NCI-H524 treated with DMSO at 0.1 percent for 48 hours (cell line): ENCODE data around the gene ABHD13.
"Not testable (repeated sequence)": the region's sequence is repeated elsewhere in the genome, so short reads cannot be mapped to it uniquely, and the experiment has no call there.

Experiments used
- DNase-seq: peaks from one replicate; lab custom pipeline; 2025; lab: John Stamatoyannopoulos, UW

ABHD13 gene

DNA sequence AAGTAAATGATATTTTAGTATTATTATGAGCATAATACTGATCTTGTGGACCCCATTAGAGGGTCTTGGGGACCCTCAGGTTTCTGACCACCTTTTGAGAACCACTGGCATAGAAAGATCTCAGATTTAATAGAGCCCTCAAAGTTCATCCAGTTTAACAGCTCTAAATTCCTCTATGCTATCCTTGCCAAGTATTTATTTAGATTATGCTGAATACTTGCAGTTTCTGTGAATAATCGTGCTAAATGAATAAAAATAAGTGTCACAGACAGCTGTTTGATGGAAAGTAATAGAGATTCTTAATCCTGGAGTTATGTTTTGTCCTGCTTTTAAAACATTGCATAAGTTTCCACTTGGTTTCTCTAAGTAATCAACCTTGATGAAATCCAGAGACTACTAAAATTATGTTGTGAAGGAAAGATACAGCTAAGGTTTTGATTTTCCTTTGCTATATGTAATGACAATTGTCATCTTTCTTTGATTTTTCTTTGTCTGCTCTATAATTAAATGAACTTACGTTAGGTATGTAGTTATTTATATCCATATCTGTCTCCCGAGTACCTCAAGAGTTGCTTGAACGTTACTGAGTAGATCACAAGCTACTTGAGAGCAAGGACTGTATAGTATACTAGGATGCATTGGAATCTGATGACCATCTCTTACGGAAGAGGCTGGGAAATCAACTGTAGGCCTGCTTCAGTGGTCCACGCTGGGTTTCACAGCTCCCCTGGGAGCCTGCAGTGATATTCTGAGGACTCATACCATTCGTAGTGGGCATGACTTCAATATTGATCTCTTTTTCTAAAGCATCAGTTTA is 5.7 kb downstream of the ABHD13 start:
- DNase-seq, result no peak

- DNase-seq, result no peak
Measured at GRCh38 chr13:108225440-108225839, 7.2 kb downstream of the ABHD13 start.

DNA sequence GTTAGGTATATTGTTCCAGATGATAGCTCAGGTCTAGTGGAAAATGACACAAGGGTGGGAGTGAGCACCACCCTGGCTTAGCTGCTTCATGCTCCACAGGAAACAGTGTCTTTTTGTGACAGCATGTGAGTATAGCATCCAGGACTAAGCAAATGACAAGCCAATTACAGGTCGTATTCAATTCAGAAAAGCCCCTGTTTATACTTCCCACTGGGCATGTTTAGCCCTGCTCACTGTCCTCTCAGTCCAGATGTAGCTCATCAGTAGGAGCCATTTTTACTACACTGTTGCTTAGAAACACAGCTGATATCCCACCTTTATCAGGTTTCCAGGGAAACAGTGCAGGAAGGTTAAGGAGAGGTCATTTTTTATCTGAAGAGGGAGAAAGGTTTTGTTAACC is 8.0 kb downstream of the ABHD13 start:
- DNase-seq, result no peak

GRCh38 chr13:108227651-108228272 is 9.6 kb downstream of the ABHD13 start:
- no peak for DNase-seq

DNA sequence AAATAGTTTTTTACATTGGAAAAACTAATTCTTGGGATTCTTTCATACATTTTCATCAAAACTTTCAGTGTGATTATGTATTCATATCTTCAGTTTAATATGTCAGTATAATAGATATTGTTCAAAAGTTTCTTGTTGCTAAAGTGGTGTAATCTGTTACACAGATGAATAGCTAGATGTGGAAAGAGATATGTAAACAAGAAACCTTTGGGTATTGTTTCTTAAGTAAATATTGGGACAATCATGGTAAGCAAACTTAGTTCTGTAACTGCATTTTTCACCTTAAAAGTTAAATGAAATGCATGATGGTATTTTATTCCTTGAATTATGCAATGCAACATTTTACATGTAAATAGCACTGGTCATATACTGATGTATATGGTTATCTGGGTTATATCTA is 12.2 kb downstream of the ABHD13 start:
- no peak for DNase-seq

GRCh38 chr13:108249150-108249549 is 31.0 kb downstream of the ABHD13 start:
- no peak for DNase-seq

DNA sequence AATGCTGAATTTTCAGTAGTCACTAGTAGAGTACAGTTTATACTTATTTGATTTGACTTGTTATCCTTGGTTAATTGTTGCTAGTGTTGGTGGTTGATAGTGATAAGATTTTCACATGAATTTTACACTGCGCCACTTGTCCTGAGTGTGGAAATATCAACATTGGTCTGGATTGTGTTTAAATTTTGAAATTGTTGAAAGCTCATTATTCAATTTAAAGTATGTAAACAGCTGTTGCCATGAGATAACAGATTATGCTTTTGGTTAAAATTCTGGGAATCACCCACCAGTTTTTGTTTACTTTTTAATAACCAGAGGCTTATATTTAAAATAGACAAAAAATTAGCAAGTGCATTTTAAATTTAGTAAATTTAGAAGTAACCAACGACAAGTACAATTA is 39.1 kb downstream of the ABHD13 start:
- DNase-seq, result no peak

DNA sequence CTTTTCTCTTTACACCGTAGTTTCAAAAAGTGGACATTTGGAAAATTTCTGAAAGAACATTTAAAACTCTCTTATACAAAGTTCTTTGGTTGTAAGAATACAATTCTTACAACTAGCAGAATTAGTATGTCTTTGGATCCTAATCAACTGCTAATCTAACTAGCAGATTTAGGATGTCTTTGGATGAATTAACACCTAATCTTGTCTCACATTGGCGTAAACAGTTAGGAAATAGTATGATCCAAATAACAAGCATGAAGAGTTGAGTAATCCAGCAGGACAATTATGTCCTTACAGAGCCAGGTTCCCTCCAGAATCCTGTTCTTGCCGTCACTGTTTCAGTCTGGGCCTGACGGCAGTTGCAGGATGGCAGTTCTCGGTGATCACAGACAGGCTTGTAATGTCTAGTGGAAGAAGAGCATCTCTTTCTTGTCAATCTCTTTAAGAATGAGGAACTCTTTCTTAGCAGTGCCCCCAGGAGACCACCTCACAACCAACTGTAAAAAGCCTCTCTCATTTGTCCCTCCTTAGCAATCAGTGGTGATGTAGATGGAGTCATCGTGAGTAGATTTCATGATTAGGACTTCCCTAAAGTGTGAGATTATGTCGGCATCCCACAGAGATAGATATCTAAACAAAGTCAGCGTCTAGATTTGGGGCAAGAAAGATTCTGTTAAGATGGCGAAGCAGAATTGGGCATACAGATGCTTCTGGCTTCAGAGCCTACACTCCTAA is 45.6 kb downstream of the ABHD13 start:
- no peak for DNase-seq

DNA sequence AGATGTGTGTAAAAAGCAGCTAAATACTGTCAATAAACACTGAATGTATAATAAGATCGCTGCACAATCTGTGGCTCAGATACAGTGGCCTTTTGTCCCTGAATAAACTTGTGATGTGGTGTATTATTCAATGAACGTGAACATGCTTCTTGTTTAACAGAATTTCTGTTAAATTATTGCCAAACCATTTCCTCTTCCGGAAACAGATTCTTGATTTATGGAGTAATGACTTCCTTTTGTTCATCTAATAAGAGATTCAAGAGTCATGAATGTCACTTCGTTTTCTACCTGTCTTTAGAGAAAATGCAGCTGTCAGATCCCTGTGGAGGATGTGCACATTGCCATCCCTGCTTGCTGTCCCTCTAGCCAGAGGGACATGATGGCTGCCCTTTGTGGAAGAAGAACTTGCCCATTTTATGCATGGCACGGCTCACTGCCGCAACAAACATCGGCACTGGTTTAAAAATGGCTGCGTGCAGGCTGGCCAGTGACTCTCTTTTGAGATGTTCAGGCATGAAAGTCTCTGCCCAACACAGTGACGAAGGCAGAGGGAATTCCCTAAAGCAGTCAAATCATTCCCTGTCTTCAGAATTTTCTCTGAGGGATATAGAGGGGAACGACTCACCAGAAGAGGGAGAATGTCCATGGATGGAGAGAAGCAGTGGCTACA is 48.3 kb downstream of the ABHD13 start:
- DNase-seq, result no peak

GRCh38 chr13:108267347-108267746 is 49.2 kb downstream of the ABHD13 start:
- no peak for DNase-seq

GRCh38 chr13:108267855-108268254 is 49.7 kb downstream of the ABHD13 start:
- not testable (repeated sequence) for DNase-seq

- DNase-seq, result no peak
Measured at GRCh38 chr13:108268466-108269112, 50.4 kb downstream of the ABHD13 start.

DNA sequence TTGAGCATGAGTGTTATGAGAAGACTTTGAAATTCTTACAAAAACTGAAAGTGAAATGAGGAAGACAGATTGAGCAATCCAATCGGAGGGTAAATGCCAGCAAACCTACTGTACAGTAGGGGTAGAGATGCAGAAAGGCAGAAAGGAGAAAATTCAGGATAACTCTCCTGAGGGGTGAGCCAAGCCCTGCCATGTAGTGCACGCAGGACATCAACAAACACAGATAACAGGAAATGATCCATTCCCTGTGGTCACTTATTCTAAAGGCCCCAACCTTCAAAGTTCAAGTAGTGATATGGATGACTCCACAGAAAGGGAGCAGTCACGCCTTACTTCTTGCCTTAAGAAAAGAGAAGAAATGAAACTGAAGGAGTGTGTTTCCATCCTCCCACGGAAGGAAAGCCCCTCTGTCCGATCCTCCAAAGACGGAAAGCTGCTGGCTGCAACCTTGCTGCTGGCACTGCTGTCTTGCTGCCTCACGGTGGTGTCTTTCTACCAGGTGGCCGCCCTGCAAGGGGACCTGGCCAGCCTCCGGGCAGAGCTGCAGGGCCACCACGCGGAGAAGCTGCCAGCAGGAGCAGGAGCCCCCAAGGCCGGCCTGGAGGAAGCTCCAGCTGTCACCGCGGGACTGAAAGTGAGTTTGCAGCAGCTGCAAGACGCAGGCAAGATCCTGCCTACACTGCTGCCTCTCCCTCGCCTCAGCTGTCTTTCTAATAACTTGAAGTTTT is 51.6 kb downstream of the ABHD13 start, which contains the start of gene TNFSF13B:
Gene TNFSF13B (plus strand): TSS at position 118 of the 728 bp plus-strand sequence. CDS start 178 bp downstream, at position 296.
- DNase-seq, result peak; percentile 34

- DNase-seq, result no peak
Measured at GRCh38 chr13:108270442-108270841, 52.2 kb downstream of the ABHD13 start.

DNA sequence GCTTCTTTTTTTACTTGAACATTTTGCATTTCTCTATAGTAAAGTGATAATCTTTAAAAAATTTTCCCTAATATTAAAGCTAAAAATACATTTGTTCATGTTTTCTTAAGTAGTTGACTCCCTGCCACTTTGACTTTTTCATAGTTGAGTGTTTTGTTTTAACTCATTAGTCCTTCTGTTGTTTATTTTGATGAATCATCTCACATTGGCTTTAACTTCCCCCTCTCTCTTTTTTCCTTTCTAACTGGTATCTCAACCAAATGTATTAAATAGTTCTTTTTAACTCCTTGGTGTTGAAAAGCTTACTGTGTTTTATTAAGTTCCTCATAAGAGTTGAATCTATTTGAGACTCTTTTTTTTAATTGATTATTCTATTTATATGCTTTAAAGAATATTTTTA is 54.1 kb downstream of the ABHD13 start:
- DNase-seq, result no peak

DNA sequence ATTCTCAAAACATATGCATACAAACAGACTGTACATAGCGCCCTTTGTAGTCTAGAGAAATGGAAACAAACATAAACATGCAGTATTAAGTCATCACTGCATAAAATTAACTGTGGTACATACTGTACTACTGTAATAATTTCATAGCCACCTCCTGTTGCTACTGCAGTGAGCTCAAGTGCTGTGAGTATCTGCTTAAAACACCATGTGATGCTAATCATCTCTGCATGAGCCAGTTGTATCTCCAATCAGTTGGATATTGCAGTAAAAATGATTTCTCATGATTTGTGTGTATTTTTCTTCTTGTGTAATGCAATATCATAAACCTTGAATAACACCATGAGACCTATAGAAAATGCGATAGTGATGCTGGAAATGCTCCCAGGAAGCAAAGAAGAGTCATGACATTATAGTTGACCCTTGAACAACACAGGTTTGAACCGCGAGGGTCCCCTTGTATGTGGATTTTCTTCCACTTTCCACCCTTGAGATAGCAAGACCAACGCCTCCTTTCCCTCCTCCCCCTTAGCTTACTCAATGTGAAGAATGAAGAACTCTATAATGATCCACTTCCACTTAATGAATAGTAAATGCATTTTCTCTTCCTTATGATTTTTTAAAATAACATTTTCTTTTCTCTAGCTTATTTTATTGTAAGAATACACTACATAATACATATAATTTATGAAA is 55.4 kb downstream of the ABHD13 start:
- DNase-seq, result no peak

DNA sequence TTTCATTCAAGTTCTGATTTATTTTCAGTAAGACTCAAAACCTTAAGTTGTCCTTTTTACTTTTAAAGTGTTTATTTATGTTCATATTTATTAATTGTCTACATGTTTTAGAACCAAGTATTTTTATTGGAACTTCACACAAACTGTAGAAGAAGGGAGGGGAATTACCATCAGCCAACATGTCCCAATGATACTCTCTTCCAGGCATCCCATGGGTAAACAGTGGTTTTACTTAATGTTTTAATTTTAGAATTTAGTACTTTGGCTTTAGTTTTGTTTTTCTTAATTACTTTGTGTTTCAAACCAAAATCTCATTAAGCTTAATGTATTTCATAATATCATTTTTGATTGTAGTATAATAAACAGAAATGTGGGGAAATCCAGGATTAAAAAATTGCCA is 56.5 kb downstream of the ABHD13 start:
- DNase-seq, result no peak

DNA sequence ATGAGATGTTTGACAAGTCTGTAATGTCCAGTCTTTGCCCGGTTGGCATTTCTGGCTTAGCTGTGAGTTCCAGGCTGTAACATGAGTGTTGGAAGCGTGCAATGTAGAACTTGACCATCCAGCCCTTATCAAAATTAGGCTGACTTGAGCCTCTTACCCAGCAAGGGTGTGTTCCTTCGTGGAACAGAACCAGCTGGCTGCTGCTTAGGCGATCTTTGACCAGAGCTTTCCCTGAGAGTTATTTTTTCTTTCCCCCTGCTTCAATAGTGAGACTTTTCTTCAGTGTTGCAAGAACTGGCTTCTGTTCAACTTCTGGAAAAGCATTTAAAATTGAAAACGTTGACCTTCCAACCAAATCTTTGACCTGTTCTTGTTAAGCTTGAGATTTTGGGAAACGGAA is 57.9 kb downstream of the ABHD13 start:
- DNase-seq, result no peak

DNA sequence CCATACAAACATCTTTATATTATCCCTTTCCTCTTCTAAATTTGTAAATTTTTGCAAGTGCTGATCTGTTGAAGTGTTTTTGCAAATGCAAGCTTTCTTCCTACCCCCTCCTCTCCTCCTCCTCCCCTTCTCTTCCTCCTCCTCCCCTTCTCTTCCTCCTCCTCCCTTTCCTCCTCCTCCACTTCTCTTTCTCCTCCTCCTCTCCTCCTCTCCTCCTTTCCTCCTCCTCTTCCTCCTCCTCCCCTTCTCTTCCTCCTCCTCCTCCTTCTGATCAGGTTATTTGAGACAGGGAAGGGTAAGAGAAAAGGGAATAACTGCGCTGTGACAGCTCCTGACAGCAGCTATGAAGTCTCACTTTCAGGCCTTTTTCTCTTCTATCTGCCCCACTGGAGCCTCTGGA is 60.3 kb downstream of the ABHD13 start:
- DNase-seq, result no peak

- no peak for DNase-seq
Measured at GRCh38 chr13:108281901-108282300, 63.7 kb downstream of the ABHD13 start.

DNA sequence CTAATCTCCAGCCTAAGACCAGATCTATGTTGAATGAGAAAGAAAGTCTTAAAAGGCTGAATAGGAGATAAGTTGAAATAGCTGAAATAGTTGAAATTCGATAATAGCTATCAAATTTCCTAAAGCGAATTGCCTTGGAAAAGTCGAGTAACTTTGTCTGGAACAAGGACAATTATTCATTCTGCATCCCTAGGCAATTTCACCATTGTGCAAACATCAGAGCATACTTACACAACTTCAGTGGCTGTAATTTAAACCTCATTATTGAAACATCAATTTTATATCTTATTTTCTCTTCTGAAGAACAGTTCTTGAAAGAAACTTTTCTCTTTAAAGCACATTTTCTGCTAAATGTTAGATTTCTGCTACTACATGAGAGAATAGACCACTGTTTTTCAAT is 64.9 kb downstream of the ABHD13 start:
- no peak for DNase-seq
